Raji (cell line): ENCODE data around the gene PRPF40A.

Experiments used
- POLR2A ChIP-seq: IDR thresholded peaks from 2 replicates; pipeline ENCODE4 v1.6.1; 2011; ENCODE audit warnings: low read depth, low read length, control low read depth; ENCODE audit not compliant: insufficient read depth

The PRPF40A gene

GRCh38 chr2:152617456-152618192 is 99.6 kb downstream of the PRPF40A start:
- no peak for TF ChIP-seq POLR2A

- no peak for TF ChIP-seq POLR2A
These were observed 102.1 kb downstream of the PRPF40A start for GRCh38 chr2:152615177-152615576.

GRCh38 chr2:152613235-152613634 is 104.0 kb downstream of the PRPF40A start:
- no peak for TF ChIP-seq POLR2A

GRCh38 chr2:152611458-152612231 is 105.6 kb downstream of the PRPF40A start:
- no peak for TF ChIP-seq POLR2A

- no peak for TF ChIP-seq POLR2A
These were observed 107.6 kb downstream of the PRPF40A start for GRCh38 chr2:152609699-152610098.

GRCh38 chr2:152609154-152609553 is 108.1 kb downstream of the PRPF40A start:
- no peak for TF ChIP-seq POLR2A

GRCh38 chr2:152607793-152608300 is 109.4 kb downstream of the PRPF40A start:
- TF ChIP-seq POLR2A = no peak

- TF ChIP-seq POLR2A = no peak
These were observed 110.3 kb downstream of the PRPF40A start for GRCh38 chr2:152606941-152607340.

GRCh38 chr2:152606081-152606480 is 111.2 kb downstream of the PRPF40A start:
- no peak for TF ChIP-seq POLR2A

GRCh38 chr2:152603166-152603565 is 114.1 kb downstream of the PRPF40A start:
- no peak for TF ChIP-seq POLR2A

- TF ChIP-seq POLR2A = no peak
These were observed 114.5 kb downstream of the PRPF40A start for GRCh38 chr2:152602750-152603149.
